ENCODE measurements around the gene LYRM9. TPM values are rescaled to one million over a fixed set of nuclear protein-coding genes. Genes with fewer than 3 reads are reported as not detected.

LYRM9 gene
- total and polyA plus RNA-seq, 2 donors from 2014 or later: 21.7 to 29.1 TPM

- Histone ChIP-seq H3K9me3 (ENCODE audit: control insufficient read depth in 2 of 3, insufficient read depth in 1 of 3, low read length in 3 of 3) (no peaks in the 10 kb centered on the region), H3K36me3 (ENCODE audit: control insufficient read depth in 2 of 3, insufficient read depth in 3 of 3, low read length in 3 of 3) (no peaks in the 10 kb centered on the region), H3K27me3 (ENCODE audit: control insufficient read depth, insufficient read depth, low read length) (no peaks in the 10 kb centered on the region), H3K4me3 (ENCODE audit: low read length in 3 of 3) (no peak overlapping the region), H3K4me1 (ENCODE audit: control insufficient read depth in 2 of 3, insufficient read depth in 2 of 3, low read depth in 1 of 3, low read length in 3 of 3) (peaks cover 0 to 2% (median under 1%) of the 10 kb centered on the region in 3 donors), H3K9ac (ENCODE audit: low read length in 3 of 3) (no peak overlapping the region), H3K27ac (ENCODE audit: low read depth in 2 of 2, low read length in 2 of 2) (no peak overlapping the region)
- DNase-seq: no peak
- intact Hi-C loops (cut with DNase I): no loop called here
- no peak for TF ChIP-seq CTCF (IDR thresholded peaks at IDR 0.05; ENCODE audit: borderline replicate concordance, extremely low read depth, insufficient read depth)
- FAIRE-seq: no peak
These were observed 10.9 kb downstream of the LYRM9 start for GRCh38 chr17:27882162-27882840.

- peak; percentile 79 to 92 (median 83) for DNase-seq
- Histone ChIP-seq H3K4me1 (ENCODE audit: control insufficient read depth in 2 of 3, insufficient read depth in 2 of 3, low read depth in 1 of 3, low read length in 3 of 3) (peaks cover 0 to 2% (median 0%) of the 10 kb centered on the region in 3 donors), H3K36me3 (ENCODE audit: control insufficient read depth in 2 of 3, insufficient read depth in 3 of 3, low read length in 3 of 3) (no peaks in the 10 kb centered on the region), H3K9ac (ENCODE audit: low read length in 3 of 3) (no peak overlapping the region), H3K27ac (ENCODE audit: low read depth in 2 of 2, low read length in 2 of 2) (no peak overlapping the region), H3K9me3 (ENCODE audit: control insufficient read depth in 2 of 3, insufficient read depth in 1 of 3, low read length in 3 of 3) (no peaks in the 10 kb centered on the region), H3K27me3 (ENCODE audit: control insufficient read depth, insufficient read depth, low read length) (no peaks in the 10 kb centered on the region), H3K4me3 (ENCODE audit: low read length in 3 of 3) (no peak overlapping the region)
- peak; percentile 75 for TF ChIP-seq CTCF (IDR thresholded peaks at IDR 0.05; ENCODE audit: borderline replicate concordance, extremely low read depth, insufficient read depth)
- intact Hi-C loops (cut with DNase I): loop anchor here (10.0 kb wide), 1 partner anchor 75 kb away; the partner anchor contains the start of gene NOS2
- FAIRE-seq: no peak
These were observed 13.1 kb downstream of the LYRM9 start for GRCh38 chr17:27879987-27880608.

- FAIRE-seq (no peak), DNase-seq (peak in 3 of 5 donors; percentile 19 to 82 (median 43))
- no peak overlapping the region for H3K27ac ChIP-seq (ENCODE audit: low read depth in 2 of 2, low read length in 2 of 2)
- no peak overlapping the region for H3K9ac ChIP-seq (ENCODE audit: low read length in 3 of 3)
- H3K4me3 ChIP-seq (ENCODE audit: low read length in 3 of 3): no peak overlapping the region
- H3K27me3 ChIP-seq (ENCODE audit: control insufficient read depth, insufficient read depth, low read length): no peaks in the 10 kb centered on the region
- H3K36me3 ChIP-seq (ENCODE audit: control insufficient read depth in 2 of 3, insufficient read depth in 3 of 3, low read length in 3 of 3): peaks cover 0 to 4% (median 0%) of the 10 kb centered on the region in 3 donors
- TF ChIP-seq CTCF (IDR thresholded peaks at IDR 0.05; ENCODE audit: borderline replicate concordance, extremely low read depth, insufficient read depth): no peak
- intact Hi-C loops (cut with DNase I): loop anchor here (10.0 kb wide), 1 partner anchor 74 kb away; the partner anchor contains the start of gene NOS2
- H3K9me3 ChIP-seq (ENCODE audit: control insufficient read depth in 2 of 3, insufficient read depth in 1 of 3, low read length in 3 of 3): no peaks in the 10 kb centered on the region
- peaks cover 0 to 2% (median 0%) of the 10 kb centered on the region in 3 donors for H3K4me1 ChIP-seq (ENCODE audit: control insufficient read depth in 2 of 3, insufficient read depth in 2 of 3, low read depth in 1 of 3, low read length in 3 of 3)
These were observed 14.2 kb downstream of the LYRM9 start for GRCh38 chr17:27878776-27879562.
